H1 (cell line): ENCODE measurements around the gene BBLN.

Experiments
- CEBPB ChIP-seq: IDR thresholded peaks from 2 replicates; pipeline ENCODE4 v1.6.1; 2012; ENCODE audit warnings: low read depth, low read length
- CTCF ChIP-seq, 3 experiments: IDR thresholded peaks; 1 replicate in 2 of 3; 2 replicates in 1 of 3; pipeline versions ENCODE4 v1.5.1 to v1.6.1; 2011; ENCODE audit warnings: low read length in 3 of 3, mild to moderate bottlenecking in 3 of 3, inconsistent platforms in 2 of 3, low read depth in 1 of 3, moderate library complexity in 1 of 3; ENCODE audit not compliant: insufficient read depth in 1 of 3; ENCODE audit errors: control extremely low read depth in 1 of 3
- EP300 ChIP-seq, 2 experiments: IDR thresholded peaks; 1 replicate in 1 of 2; 2 replicates in 1 of 2; pipeline ENCODE4 v1.6.1; 2011 to 2012; ENCODE audit warnings: low read depth in 2 of 2, low read length in 2 of 2, mild to moderate bottlenecking in 2 of 2, borderline replicate concordance in 1 of 2, inconsistent platforms in 1 of 2, moderate library complexity in 1 of 2
- EZH2 ChIP-seq: fragments of 200-600 bp; sonication (generic); IDR thresholded peaks from 2 replicates; pipeline ENCODE4 v1.7.1; 2012; ENCODE audit warnings: low read depth, mild to moderate bottlenecking, moderate library complexity, low read length, inconsistent platforms; ENCODE audit not compliant: severe bottlenecking
- HDAC6 ChIP-seq: IDR thresholded peaks from one replicate; pipeline ENCODE4 v1.7.1; 2012; ENCODE audit warnings: low read depth, mild to moderate bottlenecking, inconsistent platforms, low read length, moderate library complexity
- RFX5 ChIP-seq: IDR thresholded peaks from 2 replicates; pipeline ENCODE4 v1.6.1; 2011; ENCODE audit warnings: low read depth, low read length, improper control_type of control experiment, borderline replicate concordance
- SRF ChIP-seq: IDR thresholded peaks from 2 replicates; pipeline ENCODE4 v1.6.1; 2011; ENCODE audit warnings: mild to moderate bottlenecking, low read depth, low read length, moderate library complexity
- TBP ChIP-seq: IDR thresholded peaks from 2 replicates; pipeline ENCODE4 v1.6.1; 2011; ENCODE audit warnings: low read depth, low read length, improper control_type of control experiment

- TF ChIP-seq HDAC6, result no peak
- no peak for TF ChIP-seq CTCF (IDR thresholded peaks at IDR 0.05; ENCODE audit: control extremely low read depth in 1 of 3, insufficient read depth in 1 of 3, low read depth in 1 of 3, low read length in 3 of 3)
- TF ChIP-seq EP300 (IDR thresholded peaks at IDR 0.05; ENCODE audit: borderline replicate concordance in 1 of 2, low read depth in 2 of 2, low read length in 2 of 2), result no peak
- no peak for TF ChIP-seq TBP
- TF ChIP-seq SRF, result no peak
- TF ChIP-seq CEBPB, result no peak
- TF ChIP-seq RFX5, result no peak
- no peak for TF ChIP-seq EZH2
Measured at GRCh38 chr9:128149001-128149701, 10.9 kb upstream of the BBLN start, which contains the start of gene LCN2.
